ENCODE measurements around the gene VWA8. TPM values are rescaled to one million over a fixed set of nuclear protein-coding genes. Genes with fewer than 3 reads are reported as not detected.
"Not testable (repeated sequence)": the region's sequence is repeated elsewhere in the genome, so short reads cannot be mapped to it uniquely, and the experiment has no call there.

Gene VWA8
- polyA plus RNA-seq, 1 of the 3 experiments (the other 2 are of a cell fraction) = 5.5 TPM

DNA sequence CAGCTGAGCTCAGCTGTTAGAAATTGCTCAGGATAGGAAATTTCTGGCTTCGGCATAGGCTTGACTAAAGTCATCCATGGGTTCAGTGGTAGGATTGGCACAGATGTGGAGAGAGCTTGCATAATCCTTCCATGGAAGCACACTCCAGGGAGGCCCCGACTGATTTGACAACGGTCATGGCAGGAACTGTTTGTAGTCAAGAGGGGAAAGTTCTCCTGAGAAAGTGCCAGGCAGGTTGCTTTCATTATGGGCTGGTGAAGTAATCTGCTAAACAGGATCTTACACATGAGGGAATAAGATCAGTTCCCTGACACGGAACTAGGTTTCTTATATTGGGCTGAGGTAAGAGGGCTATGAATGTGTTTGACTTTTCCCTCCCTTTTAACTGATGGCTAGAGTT is 383.5 kb downstream of the VWA8 start (continued):
- TF ChIP-seq USF2 (IDR thresholded peaks at IDR 0.05; ENCODE audit: borderline replicate concordance, low read depth, low read length) = no peak

GRCh38 chr13:41573640-41574039 is 387.3 kb downstream of the VWA8 start:
- POLR2A ChIA-PET; H3K36me3 ChIP-seq (replicated peaks in 1 of 2; ENCODE audit: control insufficient read depth in 1 of 2, insufficient read depth in 2 of 2, low read length in 1 of 2); H3F3A ChIP-seq (replicated peaks; ENCODE audit: insufficient read depth); H3K27me3 ChIP-seq (ENCODE audit: insufficient read depth); H4K20me1 ChIP-seq (ENCODE audit: insufficient read depth); H3K27ac ChIP-seq (ENCODE audit: low read depth in 2 of 2, low read length in 1 of 2); H2AFZ ChIP-seq (ENCODE audit: low read depth); H3K4me2 ChIP-seq; CTCF ChIA-PET; H3K9me3 ChIP-seq; H3K79me2 ChIP-seq (ENCODE audit: insufficient read depth); DNase-seq; H3K9ac ChIP-seq; H3K9me2 ChIP-seq; H3K4me1 ChIP-seq (ENCODE audit: control insufficient read depth in 1 of 2, insufficient read depth in 2 of 2, low read depth in 1 of 2, low read length in 1 of 2); H3K4me3 ChIP-seq (ENCODE audit: low read depth in 2 of 2, low read length in 1 of 2): not testable (repeated sequence)
- WGBS (ENCODE audit: low lambda C conversion rate) = 96% methylated on average over 18 of the region's 19 CpGs

DNA sequence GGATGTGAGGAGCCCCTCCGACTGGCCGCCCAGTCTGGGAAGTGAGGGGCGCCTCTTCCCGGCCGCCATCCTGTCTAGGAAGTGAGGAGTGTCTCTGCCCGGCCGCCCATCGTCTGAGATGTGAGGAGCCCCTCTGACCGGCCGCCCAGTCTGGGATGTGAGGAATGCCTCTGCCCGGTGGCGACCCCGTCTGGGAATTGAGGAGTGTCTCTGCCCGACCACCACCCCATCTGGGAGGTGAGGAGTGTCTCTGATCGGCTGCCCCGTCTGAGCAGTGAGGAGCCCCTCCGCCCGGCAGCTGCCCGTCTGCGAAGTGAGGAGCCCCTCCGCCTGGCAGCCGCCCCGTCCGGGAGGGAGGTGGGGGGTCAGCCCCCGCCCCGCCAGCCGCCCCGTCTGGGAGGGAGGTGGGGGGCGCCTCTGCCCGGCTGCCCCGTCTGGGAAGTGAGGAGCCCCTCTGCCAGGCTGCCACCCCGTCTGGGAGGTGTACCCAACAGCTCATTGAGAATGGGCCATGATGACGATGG is 389.0 kb downstream of the VWA8 start:
- H3K27ac ChIP-seq (ENCODE audit: low read depth in 2 of 2, low read length in 1 of 2); H3K9me3 ChIP-seq; H3K79me2 ChIP-seq (ENCODE audit: insufficient read depth); POLR2A ChIA-PET; H3F3A ChIP-seq (replicated peaks; ENCODE audit: insufficient read depth); H3K4me3 ChIP-seq (ENCODE audit: low read depth in 2 of 2, low read length in 1 of 2); H3K9ac ChIP-seq; DNase-seq; H3K4me2 ChIP-seq; H4K20me1 ChIP-seq (ENCODE audit: insufficient read depth); H3K27me3 ChIP-seq (ENCODE audit: insufficient read depth); H3K9me2 ChIP-seq; H3K36me3 ChIP-seq (replicated peaks in 1 of 2; ENCODE audit: control insufficient read depth in 1 of 2, insufficient read depth in 2 of 2, low read length in 1 of 2); H2AFZ ChIP-seq (ENCODE audit: low read depth); H3K4me1 ChIP-seq (ENCODE audit: control insufficient read depth in 1 of 2, insufficient read depth in 2 of 2, low read depth in 1 of 2, low read length in 1 of 2); CTCF ChIA-PET: not testable (repeated sequence)
- 95% methylated on average over 14 of the region's 33 CpGs for WGBS (ENCODE audit: low lambda C conversion rate)

GRCh38 chr13:41568972-41569351 is 391.9 kb downstream of the VWA8 start:
- Histone ChIP-seq H3K36me3 (replicated peaks in 1 of 2; ENCODE audit: control insufficient read depth in 1 of 2, insufficient read depth in 2 of 2, low read length in 1 of 2) (no peaks in the 10 kb centered on the region), H3K27me3 (ENCODE audit: insufficient read depth) (no peaks in the 10 kb centered on the region), H3K9me3 (no peaks in the 10 kb centered on the region), H3K9me2 (no peaks in the 10 kb centered on the region), H3K79me2 (ENCODE audit: insufficient read depth) (no peaks in the 10 kb centered on the region), H3K4me2 (no peak overlapping the region), H3F3A (replicated peaks; ENCODE audit: insufficient read depth) (no peaks in the 10 kb centered on the region), H3K27ac (ENCODE audit: low read depth in 2 of 2, low read length in 1 of 2) (no peak overlapping the region), H4K20me1 (ENCODE audit: insufficient read depth) (no peaks in the 10 kb centered on the region), H2AFZ (ENCODE audit: low read depth) (no peak overlapping the region), H3K9ac (no peak overlapping the region), H3K4me3 (ENCODE audit: low read depth in 2 of 2, low read length in 1 of 2) (no peak overlapping the region), H3K4me1 (ENCODE audit: control insufficient read depth in 1 of 2, insufficient read depth in 2 of 2, low read depth in 1 of 2, low read length in 1 of 2) (peaks cover 0 to 3% of the 10 kb centered on the region in 2 experiments; a peak in 1 of 4 replicates)
- WGBS (ENCODE audit: low lambda C conversion rate) = 82% methylated on average over 3 of the region's 3 CpGs
- ChIA-PET POLR2A (no interaction called here), CTCF (interaction anchor here (1.3 kb wide), 1 partner anchor 10 kb away, joined by 4 read pairs; no protein-coding TSS in a partner anchor)
- TF ChIP-seq POLR2AphosphoS5 (IDR thresholded peaks at IDR 0.05; ENCODE audit: low read depth, low read length) (no peak), TCF12 (IDR thresholded peaks at IDR 0.05) (peak; percentile 62), NFIC (IDR thresholded peaks at IDR 0.05; ENCODE audit: borderline replicate concordance) (peak; percentile 61; the same call in 1 of the 2 replicates)
- DNase-seq = no peak
